ENCODE results near the gene IL1RN. TPM values are rescaled to one million over a fixed set of nuclear protein-coding genes. Genes with fewer than 3 reads are reported as not detected.
A peak's percentile ranks its signal among the peaks of the same experiment; 100 is the strongest.

Gene IL1RN
- total RNA-seq, 1 donor from 2014 or later, result not detected

GRCh38 chr2:113160248-113160647 is 32.9 kb downstream of the IL1RN start:
- Mint-ChIP-seq H3K4me3 (ENCODE audit: unreplicated experiment) (no peak overlapping the region), H3K36me3 (ENCODE audit: low read depth) (no peaks in the 10 kb centered on the region), H3K4me1 (ENCODE audit: low read depth) (peaks cover 17% of the 10 kb centered on the region), H3K27me3 (ENCODE audit: low read depth) (peaks cover 2% of the 10 kb centered on the region), H3K27ac (ENCODE audit: unreplicated experiment) (no peak overlapping the region), H3K9me3 (ENCODE audit: low read depth) (no peaks in the 10 kb centered on the region)
- no peak for TF ChIP-seq CTCF (IDR thresholded peaks at IDR 0.05)
- DNase-seq (ENCODE audit: low spot score), result no peak

GRCh38 chr2:113160962-113161361 is 33.6 kb downstream of the IL1RN start:
- no peaks in the 10 kb centered on the region for H3K36me3 Mint-ChIP-seq (ENCODE audit: low read depth)
- no peak overlapping the region for H3K4me3 Mint-ChIP-seq (ENCODE audit: unreplicated experiment)
- no peak overlapping the region for H3K27ac Mint-ChIP-seq (ENCODE audit: unreplicated experiment)
- H3K27me3 Mint-ChIP-seq (ENCODE audit: low read depth), result no peaks in the 10 kb centered on the region
- peaks cover 17% of the 10 kb centered on the region for H3K4me1 Mint-ChIP-seq (ENCODE audit: low read depth)
- TF ChIP-seq CTCF (IDR thresholded peaks at IDR 0.05), result no peak
- DNase-seq (ENCODE audit: low spot score), result peak; percentile 29
- H3K9me3 Mint-ChIP-seq (ENCODE audit: low read depth), result no peaks in the 10 kb centered on the region

GRCh38 chr2:113162173-113162572 is 34.8 kb downstream of the IL1RN start:
- TF ChIP-seq CTCF (IDR thresholded peaks at IDR 0.05), result no peak
- Mint-ChIP-seq H3K27ac (ENCODE audit: unreplicated experiment) (no peak overlapping the region), H3K4me3 (ENCODE audit: unreplicated experiment) (no peak overlapping the region), H3K27me3 (ENCODE audit: low read depth) (no peaks in the 10 kb centered on the region), H3K9me3 (ENCODE audit: low read depth) (no peaks in the 10 kb centered on the region), H3K36me3 (ENCODE audit: low read depth) (no peaks in the 10 kb centered on the region), H3K4me1 (ENCODE audit: low read depth) (peaks cover 14% of the 10 kb centered on the region)
- peak; percentile 30 for DNase-seq (ENCODE audit: low spot score)

- Mint-ChIP-seq H3K27me3 (ENCODE audit: low read depth) (no peaks in the 10 kb centered on the region), H3K4me3 (ENCODE audit: unreplicated experiment) (no peak overlapping the region), H3K4me1 (ENCODE audit: low read depth) (peaks cover 13% of the 10 kb centered on the region), H3K9me3 (ENCODE audit: low read depth) (no peaks in the 10 kb centered on the region), H3K36me3 (ENCODE audit: low read depth) (no peaks in the 10 kb centered on the region), H3K27ac (ENCODE audit: unreplicated experiment) (no peak overlapping the region)
- no peak for TF ChIP-seq CTCF (IDR thresholded peaks at IDR 0.05)
- DNase-seq (ENCODE audit: low spot score), result no peak
Measured at GRCh38 chr2:113162869-113163268, 35.5 kb downstream of the IL1RN start.

GRCh38 chr2:113164215-113164929 is 37.0 kb downstream of the IL1RN start:
- Mint-ChIP-seq H3K36me3 (ENCODE audit: low read depth) (no peaks in the 10 kb centered on the region), H3K27me3 (ENCODE audit: low read depth) (no peaks in the 10 kb centered on the region), H3K4me1 (ENCODE audit: low read depth) (no peaks in the 10 kb centered on the region), H3K27ac (ENCODE audit: unreplicated experiment) (no peak overlapping the region), H3K4me3 (ENCODE audit: unreplicated experiment) (no peak overlapping the region), H3K9me3 (ENCODE audit: low read depth) (no peaks in the 10 kb centered on the region)
- peak; percentile 65 for DNase-seq (ENCODE audit: low spot score)
- TF ChIP-seq CTCF (IDR thresholded peaks at IDR 0.05), result no peak
